HG03520 (cell line): ENCODE data around the gene PDE3A.

Experiments used
- ATAC-seq: cut with Tn5 transposase; IDR thresholded peaks from one replicate; pipeline ENCODE4 v1.9.1; 2021; ENCODE audit warnings: mild to moderate bottlenecking, moderate library complexity; ENCODE audit not compliant: unreplicated experiment

Gene PDE3A

DNA sequence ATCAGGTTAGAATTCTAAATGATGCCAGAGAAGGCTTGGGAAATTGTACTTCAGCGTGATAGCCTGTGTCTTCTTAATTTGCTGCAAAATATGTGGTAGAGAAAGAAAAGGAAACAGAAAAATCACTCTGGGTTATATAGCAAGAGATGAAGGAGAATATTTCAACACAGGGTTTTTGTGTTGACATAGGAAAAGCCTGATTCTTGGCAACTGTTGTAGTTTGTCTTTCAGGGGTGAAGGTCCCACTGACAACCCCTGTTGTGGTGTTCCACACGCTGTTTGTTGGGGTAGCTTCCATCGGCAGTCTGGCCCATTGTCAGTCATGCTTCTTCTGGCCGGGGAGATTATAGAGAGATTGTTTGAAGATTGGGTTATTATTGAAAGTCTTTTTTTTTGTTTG lies 313.0 kb downstream of the PDE3A start:
- no peak for ATAC-seq

DNA sequence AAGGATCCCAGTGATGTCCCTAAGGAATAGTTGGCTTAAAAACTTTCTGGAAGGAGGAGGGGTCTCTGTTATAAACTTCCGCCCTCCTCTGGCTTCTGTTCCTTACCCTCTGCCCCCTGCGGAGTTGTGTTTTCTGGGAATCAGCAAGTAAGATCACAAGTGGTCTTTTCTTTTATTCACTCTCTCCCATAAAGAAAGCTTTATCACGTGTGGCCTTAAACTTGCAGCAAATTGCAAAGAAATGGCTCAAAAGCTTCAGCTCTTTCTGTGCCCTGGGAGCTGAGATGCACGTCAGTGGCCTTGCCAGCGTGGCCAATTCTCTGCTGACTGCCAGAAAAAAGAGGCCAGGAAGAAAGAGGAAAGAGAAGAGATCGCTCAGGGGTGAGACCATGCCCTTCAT lies 326.9 kb downstream of the PDE3A start, which contains the start of gene SLCO1C1:
TSS of gene SLCO1C1 (plus strand) at position 101 of the 400 bp plus-strand sequence. CDS start 4,245 bp downstream, outside the sequence.
- ATAC-seq: no peak

GRCh38 chr12:20696181-20696905 lies 328.0 kb downstream of the PDE3A start:
- ATAC-seq: no peak

DNA sequence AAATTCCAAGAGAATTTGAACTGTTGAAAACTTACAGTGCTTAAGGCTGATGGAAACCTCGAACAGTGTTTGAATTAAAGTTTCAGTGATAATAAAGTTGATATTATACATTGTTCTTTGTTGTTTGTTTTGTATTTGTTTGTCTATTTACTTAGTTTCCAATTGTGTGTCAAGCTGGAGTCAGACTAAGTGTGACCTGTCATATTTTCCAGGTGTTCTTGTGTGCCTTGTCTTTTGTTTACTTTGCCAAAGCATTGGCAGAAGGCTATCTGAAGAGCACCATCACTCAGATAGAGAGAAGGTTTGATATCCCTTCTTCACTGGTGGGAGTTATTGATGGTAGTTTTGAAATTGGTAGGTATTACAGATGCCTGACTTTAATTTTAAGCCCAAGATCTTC lies 332.8 kb downstream of the PDE3A start:
- ATAC-seq: no peak

GRCh38 chr12:20704860-20705259 lies 336.5 kb downstream of the PDE3A start:
- ATAC-seq: no peak

DNA sequence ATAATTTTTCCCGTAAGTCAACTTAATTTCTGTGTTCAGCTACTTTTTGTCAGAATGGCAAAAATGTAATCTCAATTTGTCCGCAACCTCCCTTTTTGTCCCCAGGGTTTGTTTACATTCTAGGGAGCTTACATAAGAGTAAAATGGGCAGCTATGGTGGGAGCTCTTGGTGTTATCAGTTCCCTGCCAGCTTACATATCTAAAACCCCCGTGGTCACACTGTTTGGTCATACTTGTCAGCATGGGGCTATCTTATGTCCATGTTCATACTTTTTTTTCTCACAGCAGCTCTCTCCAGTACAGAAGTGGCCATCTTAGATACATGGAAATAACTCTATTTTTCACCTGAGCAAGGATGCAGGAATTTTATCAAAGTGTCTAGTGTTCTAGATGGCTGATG lies 343.5 kb downstream of the PDE3A start:
- no peak for ATAC-seq

DNA sequence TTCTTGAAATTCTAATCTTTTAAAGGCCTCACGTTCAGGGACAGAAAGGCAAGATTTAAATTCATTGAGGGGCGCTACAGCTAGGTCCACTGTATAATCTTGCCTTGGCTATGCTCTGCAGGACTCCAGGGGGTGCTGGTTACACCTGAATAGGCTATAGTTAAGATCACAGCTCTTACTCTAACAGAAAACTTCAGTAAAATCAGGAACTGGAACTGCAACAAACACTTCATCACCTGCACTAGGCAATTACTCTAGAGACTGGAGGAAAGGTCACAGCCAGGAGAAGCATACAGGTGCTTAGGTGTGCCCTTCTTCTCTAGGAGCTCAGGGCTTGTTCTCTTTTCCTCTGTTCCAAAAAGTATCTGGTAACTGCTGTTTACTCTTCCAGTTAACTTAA lies 347.7 kb downstream of the PDE3A start:
- no peak for ATAC-seq

- no peak for ATAC-seq
Measured at GRCh38 chr12:20716985-20717384, 348.6 kb downstream of the PDE3A start.

DNA sequence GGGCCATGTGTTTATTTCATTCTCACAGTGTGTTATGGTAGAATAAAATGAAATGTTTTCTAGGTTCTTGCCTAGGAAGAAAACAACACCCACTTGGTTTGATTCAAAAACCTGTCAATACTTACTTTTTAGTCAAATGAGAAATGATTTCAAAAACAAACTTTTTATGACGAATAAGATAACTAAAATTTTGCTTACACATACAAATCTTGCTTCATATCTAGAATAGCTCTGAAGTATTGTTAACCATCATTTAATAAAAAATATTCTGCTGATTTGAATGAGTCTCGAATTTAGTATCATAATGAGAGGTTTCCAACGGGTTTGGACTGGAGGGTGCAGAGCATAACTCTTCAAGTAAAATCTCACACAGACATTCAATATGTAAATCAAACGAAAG lies 350.0 kb downstream of the PDE3A start:
- ATAC-seq: no peak

- no peak for ATAC-seq
Measured at GRCh38 chr12:20722142-20722541, 353.8 kb downstream of the PDE3A start.

- ATAC-seq: no peak
Measured at GRCh38 chr12:20731274-20731673, 362.9 kb downstream of the PDE3A start.
